Endothelial cell of umbilical vein (primary cell): ENCODE measurements around the gene TTC27. TPM values are rescaled to one million over a fixed set of nuclear protein-coding genes. Genes with fewer than 3 reads are reported as not detected.

Source experiments
- BruUV-seq: library from RNA; stranded (reverse); fragments of 400-500 nt; replicated peaks from 2 replicates; lab custom pipeline; 2021; lab: Mats Ljungman, UMichigan
- CTCF ChIA-PET: fragments of 300-600, 350-600 bp; sonication (Branson Sonifier 250); formaldehyde crosslinking; loops from one replicate; lab custom pipeline; 2021; ENCODE audit warnings: antibody characterized with exemption, inconsistent platforms; lab: Charles Lee
- POLR2A ChIA-PET: fragments of 300-600, 350-600 bp; sonication (Branson Sonifier 250); formaldehyde crosslinking; loops from one replicate; lab custom pipeline; 2021; ENCODE audit warnings: antibody characterized with exemption, inconsistent platforms; lab: Charles Lee
- DNase-seq: peaks from one replicate; pipeline ENCODE4 v3.0.0-alpha.2; 2011; ENCODE audit warnings: low read depth, low spot score
- FAIRE-seq: peaks from 2 replicates; lab custom pipeline; 2011; peaks lifted over from hg19 to GRCh38; lab: Jason Lieb, UNC
- H2AFZ ChIP-seq: 2 replicates; pipeline ENCODE4 v1.6.0; 2012; ENCODE audit warnings: low read depth, low read length, control low read depth, inconsistent platforms
- H3K27ac ChIP-seq: 2 replicates; pipeline ENCODE4 v1.5.1; 2011; ENCODE audit warnings: low read depth, mild to moderate bottlenecking, control low read depth, low read length, moderate library complexity; ENCODE audit not compliant: insufficient read depth
- H3K27me3 ChIP-seq, 2 experiments: 2 replicates each; pipeline versions ENCODE4 v1.6.0 to v1.6.1; 2011; ENCODE audit warnings: low read length in 2 of 2, mixed read lengths in 1 of 2; ENCODE audit not compliant: control insufficient read depth in 2 of 2, insufficient read depth in 2 of 2
- H3K36me3 ChIP-seq, 2 experiments: 2 replicates in 1 of 2; 3 replicates in 1 of 2; pipeline ENCODE4 v1.5.1; 2011; ENCODE audit warnings: low read length in 2 of 2, mild to moderate bottlenecking in 1 of 2, moderate library complexity in 1 of 2; ENCODE audit not compliant: control insufficient read depth in 2 of 2, insufficient read depth in 2 of 2; ENCODE audit errors: extremely low read depth in 1 of 2
- H3K4me1 ChIP-seq: 3 replicates; pipeline ENCODE4 v1.5.1; 2011; ENCODE audit warnings: mild to moderate bottlenecking, low read length; ENCODE audit not compliant: control insufficient read depth, insufficient read depth; ENCODE audit errors: extremely low read depth
- H3K4me2 ChIP-seq: 2 replicates; pipeline ENCODE4 v1.6.1; 2011; ENCODE audit warnings: low read length, control low read depth, mixed read lengths; ENCODE audit not compliant: insufficient read depth
- H3K4me3 ChIP-seq, 3 experiments: fragments of 200-600 bp in 1 of 3; sonication (generic), shearing (Covaris generic) in 1 of 3; replicated peaks in 1 of 3; 2 replicates each; pipeline ENCODE4 v1.5.1; 2011 to 2016; ENCODE audit warnings: control low read depth in 3 of 3, low read length in 3 of 3, mild to moderate bottlenecking in 2 of 3, inconsistent platforms in 1 of 3, low read depth in 1 of 3, moderate library complexity in 1 of 3; ENCODE audit not compliant: insufficient read depth in 1 of 3
- H3K79me2 ChIP-seq: 2 replicates; pipeline ENCODE4 v1.6.0; 2012; ENCODE audit warnings: low read length, inconsistent platforms; ENCODE audit not compliant: control insufficient read depth, insufficient read depth
- H3K9ac ChIP-seq: replicated peaks from 2 replicates; pipeline ENCODE3; 2011; ENCODE audit warnings: low read length, control low read depth; ENCODE audit not compliant: insufficient read depth; ENCODE audit errors: extremely low read depth
- H3K9me1 ChIP-seq: replicated peaks from 3 replicates; pipeline ENCODE4 v1.6.0; 2011; ENCODE audit warnings: mild to moderate bottlenecking, low read length; ENCODE audit not compliant: control insufficient read depth, insufficient read depth; ENCODE audit errors: extremely low read depth
- H3K9me3 ChIP-seq: replicated peaks from 2 replicates; pipeline ENCODE4 v1.5.1; 2012; ENCODE audit warnings: low read length, inconsistent platforms; ENCODE audit not compliant: control insufficient read depth, insufficient read depth
- H4K20me1 ChIP-seq: replicated peaks from 2 replicates; pipeline ENCODE3; 2011; ENCODE audit warnings: mild to moderate bottlenecking, low read length; ENCODE audit not compliant: control insufficient read depth, insufficient read depth; ENCODE audit errors: extremely low read depth
- EZH2 ChIP-seq: IDR thresholded peaks from 2 replicates; pipeline ENCODE4 v1.6.1; 2012; ENCODE audit warnings: borderline replicate concordance, low read depth, mild to moderate bottlenecking, moderate library complexity, low read length, inconsistent platforms; ENCODE audit not compliant: severe bottlenecking
- FOS ChIP-seq: IDR thresholded peaks from 2 replicates; pipeline ENCODE4 v1.6.1; 2011; ENCODE audit warnings: mild to moderate bottlenecking, low read length, moderate library complexity, borderline replicate concordance; ENCODE audit not compliant: insufficient read depth
- GATA2 ChIP-seq: IDR thresholded peaks from 2 replicates; pipeline ENCODE4 v1.7.0; 2011; ENCODE audit warnings: low read depth, mild to moderate bottlenecking, moderate library complexity, mixed read lengths, low read length; ENCODE audit not compliant: insufficient read length, insufficient read depth
- JUN ChIP-seq: IDR thresholded peaks from 2 replicates; pipeline ENCODE4 v1.6.1; 2011; ENCODE audit warnings: borderline replicate concordance, low read depth; ENCODE audit not compliant: insufficient read length, insufficient read depth
- MYC ChIP-seq: IDR thresholded peaks from one replicate; pipeline ENCODE4 v1.6.1; 2011; ENCODE audit warnings: mild to moderate bottlenecking, low read depth, low read length
- POLR2A ChIP-seq: IDR thresholded peaks from 2 replicates; pipeline ENCODE4 v1.6.1; 2012; ENCODE audit warnings: low read depth, mild to moderate bottlenecking, control low read depth, low read length
- POLR2AphosphoS5 ChIP-seq: IDR thresholded peaks from 2 replicates; pipeline ENCODE4 v1.6.1; 2012; ENCODE audit warnings: low read depth, mild to moderate bottlenecking, control low read depth, low read length, moderate library complexity; ENCODE audit not compliant: insufficient read depth
- dilution Hi-C: fragments of 300-500 bp; cut with MboI; formaldehyde crosslinking; loops from one replicate; pipeline ENCODE4 v1.15.0; 2019; ENCODE audit warnings: low sequenced_read_pairs; ENCODE audit not compliant: extremely low pct_ligation_motif_present
- intact Hi-C: fragments of 100-400 bp; cut with micrococcal nuclease; formaldehyde crosslinking; loops from one replicate; pipeline ENCODE4 v1.10.0; 2022
- polyA plus RNA-seq, 4 experiments: library from polyadenylated mRNA; depleted of rRNA in 3 of 4; stranded (reverse) in 3 of 4; unstranded in 1 of 4; fragments of >200 nt; gene quantifications; 2 replicates each; pipeline versions ENCODE4 v1.2.1 to v1.2.3, GENCODE V29; 2011 to 2012; ENCODE audit warnings: missing spikeins in 1 of 4
- total RNA-seq: library from RNA; stranded (reverse); gene quantifications from 2 replicates; pipeline ENCODE4 v1.2.3, GENCODE V29; 2021
- TF ChIP-seq, protein P1 (sequence below), 2 donors: IDR thresholded peaks; 1 replicate in 1 of 2; 2 replicates in 1 of 2; pipeline ENCODE4 v1.5.1; 2011; ENCODE audit warnings: low read length in 2 of 2, mild to moderate bottlenecking in 2 of 2, moderate library complexity in 2 of 2, control low read depth in 1 of 2, inconsistent platforms in 1 of 2, low read depth in 1 of 2; ENCODE audit not compliant: insufficient read depth in 1 of 2; ENCODE audit errors: extremely low read depth in 1 of 2
- TF ChIP-seq, protein P2 (sequence below): IDR thresholded peaks from 2 replicates; pipeline ENCODE4 v1.6.1; 2011; ENCODE audit not compliant: insufficient read depth, insufficient read length

The TTC27 gene
- total and polyA plus RNA-seq, 2 donors (not counting 3 experiments of a cell fraction or from before 2014, with no cell fraction given), result 16.3 to 20.1 TPM

DNA sequence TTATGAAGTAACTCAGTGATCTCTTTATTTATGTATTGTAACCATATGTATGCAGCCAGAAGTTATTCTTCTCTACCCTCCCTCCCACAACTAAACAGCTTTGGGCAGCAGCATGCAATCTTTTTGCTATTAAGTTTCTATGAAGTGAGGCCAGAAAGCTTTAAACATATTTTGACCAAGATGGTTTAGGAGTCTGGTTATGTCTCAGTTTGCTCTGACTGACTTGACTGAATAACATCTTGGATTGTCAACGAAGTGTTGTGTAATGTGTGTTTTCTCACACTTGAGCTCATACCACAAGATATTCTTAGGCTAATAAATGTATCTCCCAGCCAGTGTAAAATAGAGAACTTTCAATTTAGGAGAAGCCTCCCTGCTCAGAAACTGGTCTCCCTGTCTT is 104.3 kb downstream of the TTC27 start:
- TF ChIP-seq GATA2 (no peak), POLR2A (no peak), EZH2 (no peak), FOS (no peak), MYC (no peak), JUN (no peak)
- Histone ChIP-seq H3K79me2 (no peaks in the 10 kb centered on the region), H4K20me1 (no peaks in the 10 kb centered on the region), H3K9ac (no peak overlapping the region), H3K4me2 (no peak overlapping the region), H3K9me3 (no peaks in the 10 kb centered on the region), H3K9me1 (no peaks in the 10 kb centered on the region), H3K4me1 (no peaks in the 10 kb centered on the region), H3K4me3 (no peak overlapping the region), H3K27ac (no peak overlapping the region), H2AFZ (no peak overlapping the region), H3K36me3 (no peaks in the 10 kb centered on the region), H3K27me3 (no peaks in the 10 kb centered on the region)
- ChIA-PET POLR2A (no interaction called here), CTCF (interaction anchor here (1.0 to 1.1 kb wide), 2 partner anchors 9 to 32 kb away, joined by 3 read pairs; no protein-coding TSS in a partner anchor)
- intact Hi-C loops (no loop called here), dilution Hi-C loops (no loop called here)
- no peak for DNase-seq
- FAIRE-seq, result no peak
- BruUV-seq, result no TSS peak

DNA sequence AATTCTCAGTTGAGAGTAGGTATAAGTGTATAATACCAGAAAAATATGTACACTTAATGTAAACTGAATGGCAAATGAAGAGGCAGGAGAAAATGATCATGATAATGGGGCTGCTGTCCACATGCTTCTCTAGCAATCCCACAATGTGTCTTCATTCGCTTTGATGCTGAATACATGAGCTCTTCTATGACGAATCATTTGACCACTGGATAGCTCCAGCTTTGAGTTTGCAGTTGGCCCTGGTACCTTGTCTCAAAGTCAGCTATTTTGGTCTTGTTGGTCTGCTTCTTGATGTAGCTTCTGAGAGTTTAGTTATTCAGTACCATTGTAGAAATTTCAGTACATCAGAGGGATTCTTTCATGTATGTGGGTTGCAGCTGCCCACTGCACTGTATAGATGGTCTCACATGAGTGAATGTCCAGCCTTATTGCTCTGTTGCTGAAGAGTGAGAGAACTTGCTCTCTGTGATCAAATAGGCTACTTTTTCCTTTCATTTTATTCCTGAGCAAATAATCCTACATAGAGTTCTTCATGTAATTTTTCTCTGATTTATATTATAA is 105.1 kb downstream of the TTC27 start:
- Histone ChIP-seq H3K4me2 (no peak overlapping the region), H2AFZ (no peak overlapping the region), H3K9me1 (no peaks in the 10 kb centered on the region), H3K27me3 (no peaks in the 10 kb centered on the region), H3K4me3 (no peak overlapping the region), H4K20me1 (no peaks in the 10 kb centered on the region), H3K36me3 (no peaks in the 10 kb centered on the region), H3K79me2 (no peaks in the 10 kb centered on the region), H3K9me3 (no peaks in the 10 kb centered on the region), H3K27ac (no peak overlapping the region), H3K9ac (no peak overlapping the region), H3K4me1 (no peaks in the 10 kb centered on the region)
- POLR2A ChIA-PET, result no interaction called here
- no TSS peak for BruUV-seq
- CTCF ChIA-PET, result interaction anchor here (1.0 to 1.1 kb wide), 2 partner anchors 10 to 31 kb away, joined by 3 to 4 read pairs; no protein-coding TSS in a partner anchor
- intact Hi-C loops (no loop called here), dilution Hi-C loops (no loop called here)
- FAIRE-seq (no peak), DNase-seq (no peak)
- TF ChIP-seq, protein P1, sequence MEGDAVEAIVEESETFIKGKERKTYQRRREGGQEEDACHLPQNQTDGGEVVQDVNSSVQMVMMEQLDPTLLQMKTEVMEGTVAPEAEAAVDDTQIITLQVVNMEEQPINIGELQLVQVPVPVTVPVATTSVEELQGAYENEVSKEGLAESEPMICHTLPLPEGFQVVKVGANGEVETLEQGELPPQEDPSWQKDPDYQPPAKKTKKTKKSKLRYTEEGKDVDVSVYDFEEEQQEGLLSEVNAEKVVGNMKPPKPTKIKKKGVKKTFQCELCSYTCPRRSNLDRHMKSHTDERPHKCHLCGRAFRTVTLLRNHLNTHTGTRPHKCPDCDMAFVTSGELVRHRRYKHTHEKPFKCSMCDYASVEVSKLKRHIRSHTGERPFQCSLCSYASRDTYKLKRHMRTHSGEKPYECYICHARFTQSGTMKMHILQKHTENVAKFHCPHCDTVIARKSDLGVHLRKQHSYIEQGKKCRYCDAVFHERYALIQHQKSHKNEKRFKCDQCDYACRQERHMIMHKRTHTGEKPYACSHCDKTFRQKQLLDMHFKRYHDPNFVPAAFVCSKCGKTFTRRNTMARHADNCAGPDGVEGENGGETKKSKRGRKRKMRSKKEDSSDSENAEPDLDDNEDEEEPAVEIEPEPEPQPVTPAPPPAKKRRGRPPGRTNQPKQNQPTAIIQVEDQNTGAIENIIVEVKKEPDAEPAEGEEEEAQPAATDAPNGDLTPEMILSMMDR (IDR thresholded peaks at IDR 0.05; ENCODE audit: extremely low read depth in 1 of 2, insufficient read depth in 1 of 2, low read depth in 1 of 2, low read length in 2 of 2), result no peak
- TF ChIP-seq POLR2A (no peak), JUN (no peak), POLR2AphosphoS5 (no peak), EZH2 (no peak), GATA2 (no peak), FOS (no peak), MYC (no peak)
- TF ChIP-seq, protein P2, sequence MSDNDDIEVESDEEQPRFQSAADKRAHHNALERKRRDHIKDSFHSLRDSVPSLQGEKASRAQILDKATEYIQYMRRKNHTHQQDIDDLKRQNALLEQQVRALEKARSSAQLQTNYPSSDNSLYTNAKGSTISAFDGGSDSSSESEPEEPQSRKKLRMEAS, result no peak
